ENCODE data around the gene CD24.

The CD24 gene

DNA sequence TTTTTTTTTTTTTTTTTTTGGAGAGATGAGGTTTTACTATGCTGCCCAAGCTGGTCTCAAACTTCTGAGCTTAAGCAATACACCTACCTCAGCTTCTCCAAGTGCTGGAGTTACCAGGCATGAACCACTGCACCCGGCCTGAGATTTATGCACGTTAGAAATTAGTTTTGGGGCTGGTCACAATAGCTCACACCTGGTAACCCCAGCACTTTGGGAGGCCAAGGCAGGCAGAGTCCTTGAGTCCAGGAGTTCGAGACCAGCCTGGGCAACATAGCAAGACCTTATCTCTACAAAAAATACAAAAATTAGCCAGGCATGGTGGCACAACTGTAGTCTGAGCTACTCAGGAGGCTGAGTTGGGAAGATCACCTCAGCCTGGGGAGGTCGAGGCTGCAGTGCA lies 51.9 kb downstream of the CD24 start:
- in situ Hi-C loops (cut with HindIII; ENCODE audit: low pct_ligation_motif_present, low pct_unique_long_range_greater_than_20kb, low sequenced_read_pairs) = no loop called here

More for the DNA sequence above, 51.9 kb downstream of the CD24 start:
- DNase-seq = no peak
